ENCODE results near the gene PCMT1. TPM values are rescaled to one million over a fixed set of nuclear protein-coding genes. Genes with fewer than 3 reads are reported as not detected.
A peak's percentile ranks its signal among the peaks of the same experiment; 100 is the strongest.

PCMT1 gene
- total and polyA plus RNA-seq, 2 experiments from 2014 or later, result 110 to 126 TPM

DNA sequence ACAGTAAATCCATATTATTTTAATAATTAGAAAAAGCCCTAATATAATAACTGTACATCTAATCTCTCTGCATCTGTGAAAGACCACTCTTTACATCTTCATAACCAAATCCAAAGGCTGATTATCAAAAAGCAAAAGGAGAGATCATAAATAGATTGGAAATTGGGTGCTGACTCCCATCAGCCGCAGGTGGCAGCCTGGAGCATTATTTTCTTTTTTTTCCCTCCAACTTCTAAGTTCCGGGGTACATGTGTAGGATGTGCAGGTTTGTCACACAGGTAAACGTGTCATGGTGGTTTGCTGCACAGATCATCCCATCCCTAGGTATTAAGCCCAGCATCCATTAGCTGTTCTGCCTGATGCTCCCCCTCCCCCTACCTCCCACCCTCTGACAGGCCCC, 84.1 kb downstream of the PCMT1 start:
- no peaks in the 10 kb centered on the region for H3K9me2 ChIP-seq (replicated peaks; ENCODE audit: insufficient read depth)
- H4K20me1 ChIP-seq (ENCODE audit: insufficient read depth, poor library complexity, severe bottlenecking), result no peaks in the 10 kb centered on the region
- H3K27me3 ChIP-seq, result no peaks in the 10 kb centered on the region
- no peak overlapping the region for H3K27ac ChIP-seq
- DNase-seq (ENCODE audit: low spot score), result no peak
- H3K79me2 ChIP-seq, result no peaks in the 10 kb centered on the region
- 94% methylated on average over 3 of the region's 3 CpGs for WGBS (ENCODE audit: low lambda C conversion rate, missing lambda C conversion rate)
- no peaks in the 10 kb centered on the region for H3K36me3 ChIP-seq (replicated peaks; ENCODE audit: insufficient read depth, low read depth)
- H3K4me1 ChIP-seq (ENCODE audit: insufficient read depth), result no peaks in the 10 kb centered on the region
- no peaks in the 10 kb centered on the region for H3K9me3 ChIP-seq (ENCODE audit: low read depth)
- H2AFZ ChIP-seq, result no peak overlapping the region
- no peak for TF ChIP-seq EZH2phosphoT487 (IDR thresholded peaks at IDR 0.05; ENCODE audit: low read depth, severe bottlenecking, unreplicated experiment)
- TF ChIP-seq EZH2 (IDR thresholded peaks at IDR 0.05; ENCODE audit: borderline replicate concordance), result no peak
- TF ChIP-seq, protein P1, sequence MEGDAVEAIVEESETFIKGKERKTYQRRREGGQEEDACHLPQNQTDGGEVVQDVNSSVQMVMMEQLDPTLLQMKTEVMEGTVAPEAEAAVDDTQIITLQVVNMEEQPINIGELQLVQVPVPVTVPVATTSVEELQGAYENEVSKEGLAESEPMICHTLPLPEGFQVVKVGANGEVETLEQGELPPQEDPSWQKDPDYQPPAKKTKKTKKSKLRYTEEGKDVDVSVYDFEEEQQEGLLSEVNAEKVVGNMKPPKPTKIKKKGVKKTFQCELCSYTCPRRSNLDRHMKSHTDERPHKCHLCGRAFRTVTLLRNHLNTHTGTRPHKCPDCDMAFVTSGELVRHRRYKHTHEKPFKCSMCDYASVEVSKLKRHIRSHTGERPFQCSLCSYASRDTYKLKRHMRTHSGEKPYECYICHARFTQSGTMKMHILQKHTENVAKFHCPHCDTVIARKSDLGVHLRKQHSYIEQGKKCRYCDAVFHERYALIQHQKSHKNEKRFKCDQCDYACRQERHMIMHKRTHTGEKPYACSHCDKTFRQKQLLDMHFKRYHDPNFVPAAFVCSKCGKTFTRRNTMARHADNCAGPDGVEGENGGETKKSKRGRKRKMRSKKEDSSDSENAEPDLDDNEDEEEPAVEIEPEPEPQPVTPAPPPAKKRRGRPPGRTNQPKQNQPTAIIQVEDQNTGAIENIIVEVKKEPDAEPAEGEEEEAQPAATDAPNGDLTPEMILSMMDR (IDR thresholded peaks at IDR 0.05; ENCODE audit: poor library complexity), result no peak
- no peak overlapping the region for H3K4me3 ChIP-seq
- no peak overlapping the region for H3K4me2 ChIP-seq

- H3K36me3 ChIP-seq (replicated peaks; ENCODE audit: insufficient read depth, low read depth), result no peaks in the 10 kb centered on the region
Observed at GRCh38 chr6:149834513-149835481, 85.3 kb downstream of the PCMT1 start.

DNA sequence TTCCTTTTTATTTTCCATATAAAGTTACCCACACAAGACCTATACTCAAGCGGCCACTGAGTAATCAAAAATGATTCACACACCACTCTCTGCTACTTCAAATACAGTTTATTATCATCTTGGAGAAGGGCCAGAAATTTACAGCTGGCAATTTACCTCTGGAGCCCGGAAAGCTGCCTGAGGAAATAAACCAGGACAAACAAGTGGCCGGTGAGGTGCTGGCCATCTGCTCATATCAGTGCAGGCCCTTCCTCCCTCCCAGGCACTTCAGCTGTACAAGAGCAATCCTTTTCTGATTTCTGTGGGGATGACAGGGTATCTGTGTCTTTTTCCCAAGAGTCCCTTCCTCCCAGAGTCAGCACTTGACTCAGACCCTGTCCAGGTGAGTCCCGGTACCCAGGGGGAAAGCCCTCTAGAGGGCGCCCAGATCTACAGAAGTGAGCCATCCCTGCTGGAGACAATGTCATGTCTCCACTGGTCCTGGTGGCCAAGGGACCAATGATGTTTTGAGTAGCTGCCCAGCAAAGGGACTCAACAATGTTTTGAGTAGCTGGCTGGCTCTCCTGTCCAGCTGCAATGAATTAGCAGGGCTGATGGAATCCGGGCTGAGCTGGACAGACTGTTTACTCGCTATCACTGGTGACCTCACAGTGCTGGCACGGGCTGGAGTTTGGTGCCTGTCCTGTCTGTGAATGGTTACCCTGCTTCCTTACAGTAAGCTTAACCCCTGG, 91.0 kb downstream of the PCMT1 start:
- Histone ChIP-seq H3K9me2 (replicated peaks; ENCODE audit: insufficient read depth) (no peaks in the 10 kb centered on the region), H3K79me2 (no peaks in the 10 kb centered on the region), H3K4me3 (no peak overlapping the region), H3K27ac (peak overlapping the region; percentile 57), H2AFZ (no peak overlapping the region), H3K4me2 (no peak overlapping the region), H3K9me3 (ENCODE audit: low read depth) (no peaks in the 10 kb centered on the region), H4K20me1 (ENCODE audit: insufficient read depth, poor library complexity, severe bottlenecking) (no peaks in the 10 kb centered on the region), H3K4me1 (ENCODE audit: insufficient read depth) (peaks cover 9% of the 10 kb centered on the region), H3K27me3 (no peaks in the 10 kb centered on the region), H3K36me3 (replicated peaks; ENCODE audit: insufficient read depth, low read depth) (no peaks in the 10 kb centered on the region)
- TF ChIP-seq, protein P1 (IDR thresholded peaks at IDR 0.05; ENCODE audit: poor library complexity), result peak; percentile 65
- TF ChIP-seq EZH2 (IDR thresholded peaks at IDR 0.05; ENCODE audit: borderline replicate concordance), result no peak
- no peak for TF ChIP-seq EZH2phosphoT487 (IDR thresholded peaks at IDR 0.05; ENCODE audit: low read depth, severe bottlenecking, unreplicated experiment)
- peak; percentile 80 for DNase-seq (ENCODE audit: low spot score)
- 28% methylated on average over 8 of the region's 8 CpGs for WGBS (ENCODE audit: low lambda C conversion rate, missing lambda C conversion rate)

More at GRCh38 chr6:149834513-149835481, 85.3 kb downstream of the PCMT1 start:
- Histone ChIP-seq H2AFZ (no peak overlapping the region), H4K20me1 (ENCODE audit: insufficient read depth, poor library complexity, severe bottlenecking) (no peaks in the 10 kb centered on the region), H3K4me3 (no peak overlapping the region), H3K4me2 (no peak overlapping the region), H3K27ac (no peak overlapping the region), H3K9me3 (ENCODE audit: low read depth) (no peaks in the 10 kb centered on the region), H3K79me2 (no peaks in the 10 kb centered on the region), H3K4me1 (ENCODE audit: insufficient read depth) (no peaks in the 10 kb centered on the region), H3K9me2 (replicated peaks; ENCODE audit: insufficient read depth) (no peaks in the 10 kb centered on the region), H3K27me3 (no peaks in the 10 kb centered on the region)
- DNase-seq (ENCODE audit: low spot score), result peak; percentile 68
- TF ChIP-seq EZH2phosphoT487 (IDR thresholded peaks at IDR 0.05; ENCODE audit: low read depth, severe bottlenecking, unreplicated experiment), result no peak
- TF ChIP-seq, protein P1 (IDR thresholded peaks at IDR 0.05; ENCODE audit: poor library complexity), result peak; percentile 97
- WGBS (ENCODE audit: low lambda C conversion rate, missing lambda C conversion rate), result 52% methylated on average over 5 of the region's 5 CpGs

All from hepatocyte (in vitro differentiated cells).